ENCODE results near the gene FAM107B. TPM values are rescaled to one million over a fixed set of nuclear protein-coding genes. Genes with fewer than 3 reads are reported as not detected.

Gene FAM107B
- total RNA-seq, 4 donors from 2014 or later, result 31.5 to 59.0 (median 39.3) TPM

GRCh38 chr10:14554491-14555205, 220.0 kb downstream of the FAM107B start:
- TF ChIP-seq CTCF (IDR thresholded peaks at IDR 0.05; ENCODE audit: low read depth), result no peak

- TF ChIP-seq CTCF (IDR thresholded peaks at IDR 0.05; ENCODE audit: low read depth), result no peak
Measured at GRCh38 chr10:14554091-14554490, 220.6 kb downstream of the FAM107B start.

- no peak for TF ChIP-seq CTCF (IDR thresholded peaks at IDR 0.05; ENCODE audit: low read depth)
Measured at GRCh38 chr10:14553448-14553847, 221.2 kb downstream of the FAM107B start.

GRCh38 chr10:14552015-14552414, 222.7 kb downstream of the FAM107B start:
- TF ChIP-seq CTCF (IDR thresholded peaks at IDR 0.05; ENCODE audit: low read depth), result no peak

GRCh38 chr10:14550471-14550981, 224.2 kb downstream of the FAM107B start:
- TF ChIP-seq CTCF (IDR thresholded peaks at IDR 0.05; ENCODE audit: low read depth), result no peak

- no peak for TF ChIP-seq CTCF (IDR thresholded peaks at IDR 0.05; ENCODE audit: low read depth)
Measured at GRCh38 chr10:14549496-14549895, 225.2 kb downstream of the FAM107B start.

- no peak for TF ChIP-seq CTCF (IDR thresholded peaks at IDR 0.05; ENCODE audit: low read depth)
Measured at GRCh38 chr10:14548970-14549369, 225.7 kb downstream of the FAM107B start.

Data from subcutaneous adipose tissue (tissue), 4 donors.